Calu3 (cell line): ENCODE results near the gene FRAS1. TPM values are rescaled to one million over a fixed set of nuclear protein-coding genes. Genes with fewer than 3 reads are reported as not detected.

Source experiments
- BruUV-seq: library from RNA; stranded (reverse); fragments of 400-500 nt; replicated peaks from 2 replicates; lab custom pipeline; 2021; lab: Mats Ljungman, UMichigan
- CTCF ChIA-PET: fragments of 300-600 bp; sonication (Branson Sonifier 250); formaldehyde crosslinking; loops from one replicate; lab custom pipeline; 2022; ENCODE audit warnings: antibody characterized with exemption; lab: Charles Lee
- DNase-seq: peaks from one replicate; pipeline ENCODE4 v3.0.0; 2022
- H3K27ac Mint-ChIP-seq: one replicate; pipeline ENCODE4 v1.8.0; 2022; ENCODE audit warnings: mixed read lengths; ENCODE audit not compliant: unreplicated experiment
- H3K27me3 Mint-ChIP-seq: one replicate; pipeline ENCODE4 v1.8.0; 2022; ENCODE audit warnings: mixed read lengths; ENCODE audit not compliant: unreplicated experiment
- H3K36me3 Mint-ChIP-seq: one replicate; pipeline ENCODE4 v1.8.0; 2022; ENCODE audit warnings: mild to moderate bottlenecking, moderate library complexity, mixed read lengths; ENCODE audit not compliant: insufficient read depth, unreplicated experiment
- H3K4me1 Mint-ChIP-seq: one replicate; pipeline ENCODE4 v1.8.0; 2022; ENCODE audit warnings: mild to moderate bottlenecking, low read depth, mixed read lengths; ENCODE audit not compliant: unreplicated experiment
- H3K4me3 Mint-ChIP-seq: one replicate; pipeline ENCODE4 v1.8.0; 2022; ENCODE audit warnings: mild to moderate bottlenecking, low read depth, moderate library complexity, mixed read lengths; ENCODE audit not compliant: unreplicated experiment
- H3K9me3 Mint-ChIP-seq: one replicate; pipeline ENCODE4 v1.8.0; 2022; ENCODE audit warnings: low read depth, mixed read lengths; ENCODE audit not compliant: unreplicated experiment
- intact Hi-C: fragments of 100-400 bp; cut with micrococcal nuclease; formaldehyde crosslinking; loops from one replicate; pipeline ENCODE4 v1.10.0; 2022; ENCODE audit not compliant: unreplicated experiment
- total RNA-seq: library from RNA; stranded (reverse); gene quantifications from 2 replicates; pipeline ENCODE4 v1.2.3, GENCODE V29; 2022
- TF ChIP-seq, protein P1 (sequence below): fragments of 200-600 bp; IDR thresholded peaks from one replicate; pipeline ENCODE4 v1.8.0; 2022; ENCODE audit warnings: antibody characterized with exemption; ENCODE audit not compliant: unreplicated experiment

The FRAS1 gene
- total RNA-seq, 1 experiment from 2014 or later: 29.4 TPM

DNA sequence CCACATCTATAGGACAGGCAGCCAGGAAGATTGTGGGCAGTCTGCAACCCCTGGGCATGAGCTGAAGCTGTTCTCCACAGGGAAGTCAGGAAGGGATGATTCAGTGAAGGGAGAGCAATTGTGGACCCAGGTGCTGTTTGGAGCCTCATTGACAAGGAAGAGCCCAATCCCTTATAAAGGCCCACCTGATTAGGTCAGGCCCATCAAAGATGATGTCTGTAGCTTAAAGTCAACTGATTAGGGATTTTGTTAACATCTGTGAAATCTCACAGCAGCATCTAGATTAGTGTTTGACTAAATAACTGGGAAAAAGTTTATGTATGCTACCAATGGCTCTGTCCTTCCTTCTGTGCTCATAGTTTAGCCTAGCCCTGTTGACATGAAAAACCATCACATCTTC lies 127.5 kb downstream of the FRAS1 start:
- Mint-ChIP-seq H3K4me3 (no peak overlapping the region), H3K9me3 (peaks cover 8% of the 10 kb centered on the region), H3K36me3 (no peaks in the 10 kb centered on the region), H3K27me3 (no peaks in the 10 kb centered on the region), H3K27ac (no peak overlapping the region), H3K4me1 (peaks cover under 1% of the 10 kb centered on the region)
- DNase-seq: no peak
- CTCF ChIA-PET: no interaction called here
- no TSS peak for BruUV-seq
- TF ChIP-seq, protein P1, sequence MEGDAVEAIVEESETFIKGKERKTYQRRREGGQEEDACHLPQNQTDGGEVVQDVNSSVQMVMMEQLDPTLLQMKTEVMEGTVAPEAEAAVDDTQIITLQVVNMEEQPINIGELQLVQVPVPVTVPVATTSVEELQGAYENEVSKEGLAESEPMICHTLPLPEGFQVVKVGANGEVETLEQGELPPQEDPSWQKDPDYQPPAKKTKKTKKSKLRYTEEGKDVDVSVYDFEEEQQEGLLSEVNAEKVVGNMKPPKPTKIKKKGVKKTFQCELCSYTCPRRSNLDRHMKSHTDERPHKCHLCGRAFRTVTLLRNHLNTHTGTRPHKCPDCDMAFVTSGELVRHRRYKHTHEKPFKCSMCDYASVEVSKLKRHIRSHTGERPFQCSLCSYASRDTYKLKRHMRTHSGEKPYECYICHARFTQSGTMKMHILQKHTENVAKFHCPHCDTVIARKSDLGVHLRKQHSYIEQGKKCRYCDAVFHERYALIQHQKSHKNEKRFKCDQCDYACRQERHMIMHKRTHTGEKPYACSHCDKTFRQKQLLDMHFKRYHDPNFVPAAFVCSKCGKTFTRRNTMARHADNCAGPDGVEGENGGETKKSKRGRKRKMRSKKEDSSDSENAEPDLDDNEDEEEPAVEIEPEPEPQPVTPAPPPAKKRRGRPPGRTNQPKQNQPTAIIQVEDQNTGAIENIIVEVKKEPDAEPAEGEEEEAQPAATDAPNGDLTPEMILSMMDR: no peak
- intact Hi-C loops: no loop called here

DNA sequence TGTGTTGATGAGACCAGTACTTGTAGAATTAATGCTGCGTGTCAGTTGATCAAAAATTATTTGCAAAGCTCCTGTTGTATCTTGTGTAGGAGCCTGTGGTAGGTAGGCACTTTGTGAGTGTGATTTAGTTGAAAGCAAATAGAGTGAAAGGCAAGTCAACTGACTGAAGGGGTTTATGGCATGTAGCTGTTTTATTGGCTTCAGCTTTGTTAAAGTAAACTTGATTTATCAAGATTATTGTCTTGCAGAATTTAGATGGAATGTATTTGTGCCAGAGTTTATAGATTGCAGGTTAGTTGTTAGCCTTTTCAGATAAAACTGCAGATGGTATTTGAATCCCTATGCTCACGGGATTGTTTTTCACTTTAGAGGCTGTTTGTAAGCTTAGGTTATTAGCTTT lies 128.0 kb downstream of the FRAS1 start:
- DNase-seq: no peak
- H3K4me3 Mint-ChIP-seq: no peak overlapping the region
- TF ChIP-seq, protein P1: no peak
- intact Hi-C loops: no loop called here
- peaks cover 8% of the 10 kb centered on the region for H3K9me3 Mint-ChIP-seq
- no peak overlapping the region for H3K27ac Mint-ChIP-seq
- CTCF ChIA-PET: interaction anchor here (1.5 kb wide), 1 partner anchor 12 kb away, joined by 3 read pairs; no protein-coding TSS in a partner anchor
- no TSS peak for BruUV-seq
- H3K4me1 Mint-ChIP-seq: no peaks in the 10 kb centered on the region
- no peaks in the 10 kb centered on the region for H3K27me3 Mint-ChIP-seq
- H3K36me3 Mint-ChIP-seq: no peaks in the 10 kb centered on the region

DNA sequence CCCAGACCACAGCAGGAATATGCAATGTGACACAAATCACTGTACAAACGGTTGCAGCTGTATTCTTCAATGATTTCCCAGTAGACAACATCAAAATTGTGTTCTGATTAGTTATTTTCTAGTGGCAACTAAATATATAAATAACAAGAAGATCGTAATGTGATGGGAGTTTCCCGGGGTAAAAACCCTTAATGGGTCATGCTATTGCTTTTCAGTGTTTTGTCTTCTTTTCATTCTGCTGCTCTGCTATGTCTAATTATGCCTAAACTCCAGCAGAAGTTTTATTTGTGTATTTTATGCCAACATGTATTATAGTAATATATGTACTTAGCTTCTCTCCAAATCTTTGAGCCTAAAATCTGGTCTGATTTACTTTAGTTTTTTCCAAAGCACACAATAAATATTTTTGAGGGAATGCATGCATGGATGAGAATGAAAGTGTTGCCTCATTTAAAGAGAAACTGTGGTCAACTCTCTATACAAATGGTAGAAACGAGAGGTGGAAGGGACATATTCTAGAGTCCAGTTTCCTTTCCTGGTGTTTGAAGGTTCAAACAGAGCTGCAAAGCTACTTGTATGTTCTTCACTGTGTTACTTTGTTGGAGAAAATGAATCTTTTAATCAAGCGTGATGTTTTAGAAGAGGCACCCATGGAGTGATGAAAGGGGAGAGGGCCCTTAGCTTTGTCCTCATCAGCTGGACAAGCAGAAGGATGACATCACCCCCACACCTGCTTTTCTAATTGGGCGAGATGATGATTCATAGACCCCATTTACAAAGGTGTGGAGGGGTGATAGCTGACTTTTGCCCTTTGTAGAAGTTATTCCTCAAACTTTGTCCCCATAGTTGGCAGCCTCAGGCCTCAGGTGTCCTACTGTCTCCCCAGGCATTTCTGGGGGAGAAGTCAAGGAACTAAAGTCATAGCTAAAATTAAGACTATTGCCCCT lies 129.7 kb downstream of the FRAS1 start:
- CTCF ChIA-PET: interaction anchor here (1.5 kb wide), 1 partner anchor 11 kb away, joined by 3 read pairs; no protein-coding TSS in a partner anchor
- DNase-seq: no peak
- intact Hi-C loops: no loop called here
- Mint-ChIP-seq H3K4me3 (no peak overlapping the region), H3K9me3 (no peaks in the 10 kb centered on the region), H3K36me3 (no peaks in the 10 kb centered on the region), H3K27me3 (no peaks in the 10 kb centered on the region), H3K27ac (no peak overlapping the region), H3K4me1 (no peaks in the 10 kb centered on the region)
- no TSS peak for BruUV-seq
- TF ChIP-seq, protein P1: no peak

- Mint-ChIP-seq H3K36me3 (no peaks in the 10 kb centered on the region), H3K4me3 (no peak overlapping the region), H3K9me3 (peaks cover 5% of the 10 kb centered on the region), H3K27ac (no peak overlapping the region), H3K27me3 (no peaks in the 10 kb centered on the region), H3K4me1 (peaks cover 8% of the 10 kb centered on the region)
- intact Hi-C loops: no loop called here
- BruUV-seq: no TSS peak
- CTCF ChIA-PET: no interaction called here
- TF ChIP-seq, protein P1: no peak
- DNase-seq: no peak
Observed at GRCh38 chr4:78190068-78190467, 132.9 kb downstream of the FRAS1 start.
